HEK293T (cell line): ENCODE data around the gene ALDH1A3.

Source experiments
- BHLHE40 ChIP-seq: fragments of 450-650 bp; IDR thresholded peaks from 2 replicates; pipeline ENCODE4 v1.6.1; 2016; ENCODE audit warnings: mild to moderate bottlenecking, moderate library complexity, borderline replicate concordance
- CTBP1 ChIP-seq: fragments of 450-650 bp; IDR thresholded peaks from 2 replicates; pipeline ENCODE4 v1.6.1; 2016; ENCODE audit warnings: borderline replicate concordance
- ELF4 ChIP-seq: fragments of 450-650 bp; IDR thresholded peaks from 2 replicates; pipeline ENCODE4 v1.6.1; 2017; ENCODE audit warnings: antibody characterized with exemption
- FOXA1 ChIP-seq: fragments of 450-650 bp; IDR thresholded peaks from 2 replicates; pipeline ENCODE4 v1.6.1; 2016; ENCODE audit warnings: mild to moderate bottlenecking
- FOXK2 ChIP-seq: fragments of 450-650 bp; IDR thresholded peaks from 2 replicates; pipeline ENCODE4 v1.6.1; 2016; ENCODE audit warnings: mild to moderate bottlenecking
- FOXM1 ChIP-seq: fragments of 450-650 bp; IDR thresholded peaks from 2 replicates; pipeline ENCODE4 v1.6.1; 2017; ENCODE audit warnings: mild to moderate bottlenecking, borderline replicate concordance
- SP1 ChIP-seq: fragments of 450-650 bp; IDR thresholded peaks from 2 replicates; pipeline ENCODE4 v1.6.1; 2017
- SUZ12 ChIP-seq: fragments of 450-650 bp; IDR thresholded peaks from 2 replicates; pipeline ENCODE4 v1.6.1; 2016; ENCODE audit warnings: mild to moderate bottlenecking
- TARDBP ChIP-seq: fragments of 450-650 bp; IDR thresholded peaks from 2 replicates; pipeline ENCODE4 v1.6.1; 2016

DNA sequence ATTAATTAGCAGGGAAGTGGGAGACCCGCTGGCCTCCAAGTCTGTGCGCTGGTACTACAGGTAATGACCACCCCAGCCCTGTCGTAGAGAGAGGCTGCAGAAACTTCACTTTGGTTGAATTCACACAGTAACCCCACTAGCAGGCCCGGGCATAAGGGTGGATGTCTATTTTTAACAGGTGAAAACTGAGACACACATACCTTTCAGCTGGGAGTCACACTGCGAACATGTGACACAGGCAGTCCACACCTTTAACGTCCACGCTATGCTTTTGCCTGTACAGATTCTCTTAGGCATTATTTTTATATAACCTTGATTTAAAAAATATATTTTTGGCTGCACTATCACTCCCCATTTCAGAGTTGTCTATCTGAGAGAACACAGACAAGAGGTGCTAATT, 43.4 kb downstream of the ALDH1A3 start:
- TF ChIP-seq BHLHE40, result no peak
- no peak for TF ChIP-seq CTBP1
- TF ChIP-seq FOXM1, result no peak
- TF ChIP-seq FOXA1, result no peak
- TF ChIP-seq SUZ12, result no peak
- TF ChIP-seq SP1, result no peak
- no peak for TF ChIP-seq ELF4
- no peak for TF ChIP-seq FOXK2
- TF ChIP-seq TARDBP, result no peak
